ENCODE results near the gene ZXDB. TPM values are rescaled to one million over a fixed set of nuclear protein-coding genes. Genes with fewer than 3 reads are reported as not detected.

Gene ZXDB
- total and polyA plus RNA-seq, 2 of the 13 experiments (the other 11 are each of a cell fraction or from before 2014, with no cell fraction given), result 4.5 to 9.0 TPM

DNA sequence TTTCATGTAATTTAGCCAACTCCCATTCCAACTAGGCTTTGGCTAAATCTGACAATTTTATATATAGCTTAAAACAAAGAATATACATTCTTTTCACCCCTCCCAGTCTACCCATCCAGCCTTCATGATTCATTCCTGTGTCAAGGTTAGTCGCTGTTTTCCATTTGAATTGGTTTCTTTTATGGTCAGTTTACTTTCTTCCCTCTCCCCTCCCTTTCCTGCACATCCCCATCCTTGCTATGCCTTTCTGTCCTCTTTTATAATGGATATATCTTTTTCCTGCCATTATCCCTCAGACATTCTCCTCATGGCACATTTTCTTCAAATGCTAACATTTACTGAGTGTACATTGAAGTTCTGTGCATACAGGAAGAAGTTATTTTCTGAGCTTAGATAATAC lies 4.7 kb downstream of the ZXDB start (continued):
- 0 out of 2 replicates have a peak, but pooled peaks have one; percentile 41 for TF ChIP-seq NCOA2 (CRISPR knock-in tag; IDR thresholded peaks at IDR 0.05)
- TF ChIP-seq ZNF562 (CRISPR knock-in tag; IDR thresholded peaks at IDR 0.05; ENCODE audit: borderline replicate concordance), result no peak
- TF ChIP-seq, protein P1, sequence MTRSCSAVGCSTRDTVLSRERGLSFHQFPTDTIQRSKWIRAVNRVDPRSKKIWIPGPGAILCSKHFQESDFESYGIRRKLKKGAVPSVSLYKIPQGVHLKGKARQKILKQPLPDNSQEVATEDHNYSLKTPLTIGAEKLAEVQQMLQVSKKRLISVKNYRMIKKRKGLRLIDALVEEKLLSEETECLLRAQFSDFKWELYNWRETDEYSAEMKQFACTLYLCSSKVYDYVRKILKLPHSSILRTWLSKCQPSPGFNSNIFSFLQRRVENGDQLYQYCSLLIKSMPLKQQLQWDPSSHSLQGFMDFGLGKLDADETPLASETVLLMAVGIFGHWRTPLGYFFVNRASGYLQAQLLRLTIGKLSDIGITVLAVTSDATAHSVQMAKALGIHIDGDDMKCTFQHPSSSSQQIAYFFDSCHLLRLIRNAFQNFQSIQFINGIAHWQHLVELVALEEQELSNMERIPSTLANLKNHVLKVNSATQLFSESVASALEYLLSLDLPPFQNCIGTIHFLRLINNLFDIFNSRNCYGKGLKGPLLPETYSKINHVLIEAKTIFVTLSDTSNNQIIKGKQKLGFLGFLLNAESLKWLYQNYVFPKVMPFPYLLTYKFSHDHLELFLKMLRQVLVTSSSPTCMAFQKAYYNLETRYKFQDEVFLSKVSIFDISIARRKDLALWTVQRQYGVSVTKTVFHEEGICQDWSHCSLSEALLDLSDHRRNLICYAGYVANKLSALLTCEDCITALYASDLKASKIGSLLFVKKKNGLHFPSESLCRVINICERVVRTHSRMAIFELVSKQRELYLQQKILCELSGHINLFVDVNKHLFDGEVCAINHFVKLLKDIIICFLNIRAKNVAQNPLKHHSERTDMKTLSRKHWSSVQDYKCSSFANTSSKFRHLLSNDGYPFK (CRISPR knock-in tag; IDR thresholded peaks at IDR 0.05; ENCODE audit: borderline replicate concordance), result no peak
- no peak for TF ChIP-seq SRSF9 (IDR thresholded peaks at IDR 0.05; ENCODE audit: borderline replicate concordance, insufficient read depth, low read depth, low read length, poor library complexity, severe bottlenecking)
- TF ChIP-seq, protein P2, sequence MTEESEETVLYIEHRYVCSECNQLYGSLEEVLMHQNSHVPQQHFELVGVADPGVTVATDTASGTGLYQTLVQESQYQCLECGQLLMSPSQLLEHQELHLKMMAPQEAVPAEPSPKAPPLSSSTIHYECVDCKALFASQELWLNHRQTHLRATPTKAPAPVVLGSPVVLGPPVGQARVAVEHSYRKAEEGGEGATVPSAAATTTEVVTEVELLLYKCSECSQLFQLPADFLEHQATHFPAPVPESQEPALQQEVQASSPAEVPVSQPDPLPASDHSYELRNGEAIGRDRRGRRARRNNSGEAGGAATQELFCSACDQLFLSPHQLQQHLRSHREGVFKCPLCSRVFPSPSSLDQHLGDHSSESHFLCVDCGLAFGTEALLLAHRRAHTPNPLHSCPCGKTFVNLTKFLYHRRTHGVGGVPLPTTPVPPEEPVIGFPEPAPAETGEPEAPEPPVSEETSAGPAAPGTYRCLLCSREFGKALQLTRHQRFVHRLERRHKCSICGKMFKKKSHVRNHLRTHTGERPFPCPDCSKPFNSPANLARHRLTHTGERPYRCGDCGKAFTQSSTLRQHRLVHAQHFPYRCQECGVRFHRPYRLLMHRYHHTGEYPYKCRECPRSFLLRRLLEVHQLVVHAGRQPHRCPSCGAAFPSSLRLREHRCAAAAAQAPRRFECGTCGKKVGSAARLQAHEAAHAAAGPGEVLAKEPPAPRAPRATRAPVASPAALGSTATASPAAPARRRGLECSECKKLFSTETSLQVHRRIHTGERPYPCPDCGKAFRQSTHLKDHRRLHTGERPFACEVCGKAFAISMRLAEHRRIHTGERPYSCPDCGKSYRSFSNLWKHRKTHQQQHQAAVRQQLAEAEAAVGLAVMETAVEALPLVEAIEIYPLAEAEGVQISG (CRISPR knock-in tag; IDR thresholded peaks at IDR 0.05), result no peak
- TF ChIP-seq ZNF274 (CRISPR knock-in tag; IDR thresholded peaks at IDR 0.05), result no peak
- TF ChIP-seq ZBTB7B (CRISPR knock-in tag; IDR thresholded peaks at IDR 0.05), result no peak
- TF ChIP-seq, protein P3, sequence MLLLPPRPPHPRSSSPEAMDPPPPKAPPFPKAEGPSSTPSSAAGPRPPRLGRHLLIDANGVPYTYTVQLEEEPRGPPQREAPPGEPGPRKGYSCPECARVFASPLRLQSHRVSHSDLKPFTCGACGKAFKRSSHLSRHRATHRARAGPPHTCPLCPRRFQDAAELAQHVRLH (CRISPR knock-in tag; IDR thresholded peaks at IDR 0.05; ENCODE audit: borderline replicate concordance, low read depth), result no peak
- TF ChIP-seq HNRNPK (IDR thresholded peaks at IDR 0.05; ENCODE audit: low read depth, low read length, poor library complexity, severe bottlenecking), result no peak
- no peak for TF ChIP-seq ZNF468 (CRISPR knock-in tag; IDR thresholded peaks at IDR 0.05)
- TF ChIP-seq, protein P4, sequence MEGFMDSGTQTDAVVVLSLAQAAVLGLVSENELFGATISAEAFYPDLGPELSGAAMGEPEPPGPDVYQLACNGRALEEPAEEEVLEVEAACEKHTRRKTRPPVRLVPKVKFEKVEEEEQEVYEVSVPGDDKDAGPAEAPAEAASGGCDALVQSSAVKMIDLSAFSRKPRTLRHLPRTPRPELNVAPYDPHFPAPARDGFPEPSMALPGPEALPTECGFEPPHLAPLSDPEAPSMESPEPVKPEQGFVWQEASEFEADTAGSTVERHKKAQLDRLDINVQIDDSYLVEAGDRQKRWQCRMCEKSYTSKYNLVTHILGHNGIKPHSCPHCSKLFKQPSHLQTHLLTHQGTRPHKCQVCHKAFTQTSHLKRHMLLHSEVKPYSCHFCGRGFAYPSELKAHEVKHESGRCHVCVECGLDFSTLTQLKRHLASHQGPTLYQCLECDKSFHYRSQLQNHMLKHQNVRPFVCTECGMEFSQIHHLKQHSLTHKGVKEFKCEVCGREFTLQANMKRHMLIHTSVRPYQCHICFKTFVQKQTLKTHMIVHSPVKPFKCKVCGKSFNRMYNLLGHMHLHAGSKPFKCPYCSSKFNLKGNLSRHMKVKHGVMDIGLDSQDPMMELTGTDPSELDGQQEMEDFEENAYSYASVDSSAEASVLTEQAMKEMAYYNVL (CRISPR knock-in tag; IDR thresholded peaks at IDR 0.05; ENCODE audit: borderline replicate concordance), result no peak
- TF ChIP-seq ZNF713 (CRISPR knock-in tag; IDR thresholded peaks at IDR 0.05), result no peak
- no peak for TF ChIP-seq KAT8 (CRISPR knock-in tag; IDR thresholded peaks at IDR 0.05)
- TF ChIP-seq ZNF20 (CRISPR knock-in tag; IDR thresholded peaks at IDR 0.05), result no peak
- TF ChIP-seq FOSL2 (CRISPR knock-in tag; IDR thresholded peaks at IDR 0.05), result peak; percentile 52; the same call in 1 of the 2 replicates
- TF ChIP-seq RORA (CRISPR knock-in tag; IDR thresholded peaks at IDR 0.05), result no peak
- 0 out of 2 replicates have a peak, but pooled peaks have one; percentile 9 for TF ChIP-seq GFI1 (CRISPR knock-in tag; IDR thresholded peaks at IDR 0.05; ENCODE audit: borderline replicate concordance)
- no peak for TF ChIP-seq FOXJ3 (CRISPR knock-in tag; IDR thresholded peaks at IDR 0.05; ENCODE audit: borderline replicate concordance)
